ENCODE results near the gene PODN.

- TF ChIP-seq CTCF (IDR thresholded peaks at IDR 0.05; ENCODE audit: poor library complexity): no peak
- no peak for TF ChIP-seq EZH2 (IDR thresholded peaks at IDR 0.05; ENCODE audit: borderline replicate concordance)
- no peak for TF ChIP-seq EZH2phosphoT487 (IDR thresholded peaks at IDR 0.05; ENCODE audit: low read depth, severe bottlenecking, unreplicated experiment)
Observed at GRCh38 chr1:53076165-53076564, 14.2 kb downstream of the PODN start.

Data from hepatocyte (in vitro differentiated cells).